Measurements from ENCODE around the gene KIF9. TPM values are rescaled to one million over a fixed set of nuclear protein-coding genes. Genes with fewer than 3 reads are reported as not detected.

KIF9 gene
- 6.0 and 8.0 TPM in 2 replicates for total RNA-seq

GRCh38 chr3:47282424-47283192, at the start of gene KIF9, which contains the start of gene KLHL18:
TSS of gene KIF9 (minus strand) at chr3:47282799. CDS start at chr3:47277374, 5,425 bp downstream.
TSS of gene KLHL18 (plus strand) at chr3:47282944. CDS start at chr3:47282966, 22 bp downstream.

Other genes with a start within 250 kb of the KIF9 start
- gene SETD2, start 118.7 kb downstream of the KIF9 start, total RNA-seq: 14.8 and 18.1 TPM in 2 replicates
- 16.6 and 19.6 TPM in 2 replicates for gene KLHL18, start 145 bp upstream of the KIF9 start, total RNA-seq
- gene PTPN23, start 98.2 kb upstream of the KIF9 start, total RNA-seq: 21.5 and 31.6 TPM in 2 replicates
- 64.5 and 87.8 TPM in 2 replicates for gene SCAP, start 193.1 kb upstream of the KIF9 start, total RNA-seq
- gene ELP6, start 230.9 kb upstream of the KIF9 start, total RNA-seq: 22.4 and 39.1 TPM in 2 replicates

Data from mesangial cell (primary cell).